Erythroblast (primary cell): ENCODE data around the gene SAMD10.

Experiments
- DNase-seq, 2 experiments: peaks; one replicate each; lab custom pipeline; 2025; lab: John Stamatoyannopoulos, UW
- GATA1 ChIP-seq: IDR thresholded peaks from 2 replicates; pipeline ENCODE4 v1.6.1; 2011; ENCODE audit warnings: low read depth, mild to moderate bottlenecking, control low read depth, low read length, moderate library complexity
- POLR2A ChIP-seq: IDR thresholded peaks from 2 replicates; pipeline ENCODE4 v1.6.1; 2011; ENCODE audit warnings: mild to moderate bottlenecking, low read length

Gene SAMD10

DNA sequence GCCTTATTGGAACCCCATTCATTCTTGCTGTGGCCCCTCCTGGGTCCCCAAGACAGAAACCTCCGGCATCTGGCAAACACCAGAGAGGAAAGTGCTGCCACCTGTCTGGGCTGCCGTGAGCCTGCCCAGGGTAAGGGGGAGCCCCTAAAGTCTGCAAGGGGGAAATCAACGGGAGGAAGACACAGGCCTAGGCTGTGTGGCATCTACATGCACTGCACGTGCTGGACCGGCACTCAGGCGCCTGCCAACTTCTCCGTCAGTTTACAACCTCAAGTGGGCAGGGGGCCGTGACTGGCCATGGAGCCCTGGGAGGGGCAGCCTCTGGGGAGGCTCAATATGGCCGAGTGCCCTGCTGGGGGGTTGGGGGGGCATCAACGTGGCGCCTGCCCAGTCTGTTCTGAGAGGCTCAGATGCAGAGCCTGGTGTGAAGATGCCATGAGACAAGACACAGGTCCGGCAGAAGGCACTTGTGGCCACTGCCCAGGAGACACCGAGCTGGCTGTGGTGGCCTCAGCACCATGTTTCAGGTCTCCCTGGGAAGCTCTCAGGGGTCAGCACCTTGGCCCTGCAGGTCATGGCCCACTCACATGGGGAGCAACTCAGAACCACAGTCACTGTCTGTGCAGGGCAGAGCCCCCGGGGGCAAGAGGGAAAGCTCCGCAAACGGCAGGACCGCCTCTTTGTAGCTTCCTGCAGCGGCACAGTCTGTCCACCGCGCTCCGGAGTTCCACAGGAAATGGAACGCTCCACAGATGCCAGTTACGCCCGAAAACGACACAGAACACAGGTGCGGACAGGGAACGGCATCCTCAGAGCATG is 31.6 kb downstream of the SAMD10 start:
- DNase-seq = no peak
- no peak for TF ChIP-seq GATA1
- no peak for TF ChIP-seq POLR2A

- TF ChIP-seq POLR2A (no peak), GATA1 (no peak)
- no peak for DNase-seq
Measured at GRCh38 chr20:63946986-63947637, 32.3 kb downstream of the SAMD10 start.

- no peak for DNase-seq
Measured at GRCh38 chr20:63945921-63946920, 33.2 kb downstream of the SAMD10 start.

GRCh38 chr20:63945031-63945658 is 34.3 kb downstream of the SAMD10 start:
- no peak for DNase-seq
- TF ChIP-seq POLR2A = no peak
- TF ChIP-seq GATA1 = no peak

More at GRCh38 chr20:63945921-63946920, 33.2 kb downstream of the SAMD10 start:
- TF ChIP-seq POLR2A = no peak
- no peak for TF ChIP-seq GATA1

DNA sequence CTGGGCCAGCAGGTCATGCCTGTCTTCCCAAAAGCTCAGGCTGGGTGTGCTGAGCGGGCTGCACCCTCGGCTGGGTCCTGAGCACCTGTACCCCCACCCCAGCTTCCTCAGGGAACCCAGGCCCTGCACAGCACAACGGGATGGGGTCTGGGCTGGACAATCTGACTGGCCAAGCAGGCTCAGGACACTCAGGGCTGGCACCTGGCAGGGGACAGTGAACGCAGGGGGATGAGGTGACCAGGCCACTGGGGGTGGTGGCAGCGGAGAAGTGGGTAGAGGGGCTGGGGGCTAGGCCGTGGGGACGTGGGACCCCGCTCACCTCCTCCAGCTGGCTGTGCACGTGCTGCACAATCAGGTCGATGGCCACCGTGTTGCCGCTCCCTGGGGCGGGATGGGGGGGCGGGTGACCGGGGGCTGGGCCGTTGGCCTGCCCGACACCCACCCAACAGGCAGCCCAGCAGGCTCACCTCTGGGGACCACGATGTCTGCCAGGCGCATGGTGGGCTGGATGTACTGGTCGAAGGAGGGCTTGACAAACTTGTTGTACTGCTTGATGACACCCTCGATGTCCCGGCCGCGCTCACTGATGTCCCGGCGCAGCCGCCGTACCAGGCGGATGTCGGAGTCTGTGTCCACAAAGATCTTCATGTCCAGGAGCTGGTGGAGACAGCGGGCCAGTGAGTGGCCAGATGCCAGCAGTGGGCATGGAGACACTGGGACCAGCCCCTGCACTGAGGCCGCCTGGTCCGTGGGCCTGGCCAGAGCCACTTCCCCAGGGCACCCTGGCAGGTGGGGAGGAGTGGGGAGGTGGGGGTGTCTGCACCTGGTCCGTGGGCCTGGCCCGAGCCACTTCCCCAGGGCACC is 35.1 kb downstream of the SAMD10 start:
- no peak for DNase-seq
- no peak for TF ChIP-seq POLR2A
- TF ChIP-seq GATA1 = no peak

- DNase-seq = no peak
- TF ChIP-seq GATA1 (no peak), POLR2A (no peak)
Measured at GRCh38 chr20:63943808-63944077, 35.7 kb downstream of the SAMD10 start.

DNA sequence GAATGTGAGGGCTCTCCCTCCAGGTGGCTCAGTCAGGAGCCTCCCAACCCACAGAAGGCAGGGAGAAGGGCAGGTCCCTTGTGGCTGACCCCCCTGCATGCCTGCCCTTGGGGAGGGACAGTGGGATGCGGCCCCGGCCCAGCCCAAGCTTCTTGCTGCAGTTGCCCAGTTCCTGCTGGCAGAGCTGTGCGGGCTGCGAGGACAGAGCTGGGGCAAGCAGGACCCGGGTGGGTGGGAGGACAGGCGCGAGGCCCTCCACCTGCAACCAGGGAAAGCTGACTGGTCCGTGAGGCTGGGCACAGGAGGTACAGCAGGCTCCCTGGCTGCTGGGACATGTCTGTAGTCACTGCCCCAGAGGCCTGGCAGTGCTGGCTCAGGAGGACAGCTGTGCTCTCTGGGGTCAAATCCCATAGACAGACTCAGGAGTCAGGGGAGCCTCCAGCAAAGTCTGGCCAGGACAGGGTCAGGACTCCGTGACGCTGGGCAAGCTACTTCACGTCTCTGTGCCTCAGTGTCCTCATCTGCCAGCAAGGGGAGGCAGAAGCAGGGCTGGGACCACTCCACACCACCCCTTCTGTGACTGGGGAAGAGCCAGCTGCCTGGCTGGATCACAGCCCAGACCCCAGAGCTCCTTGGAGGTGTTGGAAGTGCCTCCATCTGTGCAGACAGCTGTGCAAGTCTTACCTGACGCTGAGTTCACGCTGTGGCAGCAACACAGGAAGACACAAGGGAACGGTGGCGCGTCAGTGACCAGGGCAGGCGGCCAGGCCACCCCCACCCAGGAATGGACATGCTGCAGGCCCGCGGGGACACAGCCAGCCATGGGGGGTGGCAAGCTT is 36.3 kb downstream of the SAMD10 start:
- no peak for DNase-seq
- TF ChIP-seq GATA1 (no peak), POLR2A (no peak)

- peak; percentile 59 to 61 for DNase-seq
- TF ChIP-seq POLR2A (no peak), GATA1 (no peak)
Measured at GRCh38 chr20:63942250-63942951, 37.0 kb downstream of the SAMD10 start.

- DNase-seq = peak; percentile 43 to 50
- TF ChIP-seq POLR2A (no peak), GATA1 (no peak)
Measured at GRCh38 chr20:63941282-63942081, 38.0 kb downstream of the SAMD10 start.

DNA sequence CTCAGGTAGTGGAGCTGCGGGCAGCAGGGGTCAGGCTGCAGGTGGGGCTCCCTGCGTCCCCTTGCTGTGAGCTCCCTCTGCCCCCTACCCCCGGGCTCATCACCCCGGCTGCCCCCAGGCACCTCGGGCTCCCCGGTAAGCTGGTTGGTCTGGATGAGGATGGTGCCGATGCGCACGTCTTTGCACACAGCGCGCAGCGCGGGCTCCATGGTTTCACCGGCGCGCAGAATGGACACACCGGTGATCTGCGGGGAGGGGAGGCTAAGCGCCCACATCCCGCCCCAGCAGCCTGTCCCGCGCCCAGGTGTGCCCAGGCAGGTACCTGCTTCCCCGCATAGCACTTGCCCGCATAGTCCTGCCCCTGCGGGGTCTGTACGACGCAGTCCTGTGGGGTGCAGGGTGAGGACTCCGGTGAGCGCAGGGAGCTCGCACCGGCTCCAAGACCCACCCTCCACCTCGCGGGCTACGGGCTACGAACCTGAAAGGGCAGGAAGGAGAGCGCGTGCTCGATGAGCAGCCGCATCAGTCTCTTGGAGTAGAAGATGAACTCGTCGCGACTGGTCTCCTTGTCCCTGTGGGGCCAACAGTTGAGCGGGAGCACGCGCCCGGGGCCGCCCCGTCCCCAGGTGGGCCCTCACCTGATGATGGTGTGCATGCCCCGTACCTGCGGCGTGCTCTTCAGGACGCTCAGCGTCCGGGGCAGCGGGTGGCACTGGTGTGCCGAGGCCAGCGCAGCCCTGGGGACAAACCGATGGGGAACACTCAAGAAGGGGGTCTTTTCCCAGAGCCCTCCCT is 38.8 kb downstream of the SAMD10 start:
- no peak for TF ChIP-seq POLR2A
- no peak for TF ChIP-seq GATA1
- DNase-seq = no peak
